SH-SY5Y (cell line): ENCODE measurements around the gene PRDM11.

Source experiments
- GATA2 ChIP-seq: IDR thresholded peaks from 2 replicates; pipeline ENCODE4 v1.6.1; 2011; ENCODE audit warnings: mild to moderate bottlenecking, low read depth, low read length
- GATA3 ChIP-seq: IDR thresholded peaks from 2 replicates; pipeline ENCODE4 v1.6.1; 2011; ENCODE audit warnings: low read depth, mild to moderate bottlenecking, low read length, moderate library complexity

- TF ChIP-seq GATA2 (no peak), GATA3 (no peak)
Observed at GRCh38 chr11:45260071-45260470, 113.6 kb downstream of the PRDM11 start.
